Suppressor macrophage treated with lipopolysaccharide for 4 hours (primary cell): Measurements from ENCODE around the gene PCDHGA3.
"Not testable (repeated sequence)": the region's sequence is repeated elsewhere in the genome, so short reads cannot be mapped to it uniquely, and the experiment has no call there.

Source experiments
- DNase-seq: peaks from one replicate; pipeline ENCODE4 v3.0.0-alpha.2; 2020

Gene PCDHGA3

GRCh38 chr5:141383345-141383744 lies 39.7 kb downstream of the PCDHGA3 start:
- no peak for DNase-seq

GRCh38 chr5:141384471-141385267 lies 41.0 kb downstream of the PCDHGA3 start:
- DNase-seq, result no peak

- peak; percentile 29 for DNase-seq
Observed at GRCh38 chr5:141387557-141388311, 44.1 kb downstream of the PCDHGA3 start, which contains the start of gene PCDHGB4. PCDHGB4 (plus strand) TSS chr5:141387698; CDS start chr5:141387885, 187 bp downstream.

- no peak for DNase-seq
Observed at GRCh38 chr5:141388661-141389060, 45.0 kb downstream of the PCDHGA3 start.

GRCh38 chr5:141389153-141390042 lies 45.8 kb downstream of the PCDHGA3 start:
- DNase-seq, result no peak

GRCh38 chr5:141392429-141393198 lies 49.0 kb downstream of the PCDHGA3 start, which contains the start of gene PCDHGA8:
PCDHGA8 (plus strand) TSS chr5:141392633; CDS start chr5:141392814, 181 bp downstream.
- DNase-seq, result no peak

- DNase-seq, result no peak
Observed at GRCh38 chr5:141393267-141393666, 49.6 kb downstream of the PCDHGA3 start.

GRCh38 chr5:141394401-141395187 lies 51.0 kb downstream of the PCDHGA3 start:
- not testable (repeated sequence) for DNase-seq
